K562 (cell line): ENCODE measurements around the gene TBC1D10A. TPM values are rescaled to one million over a fixed set of nuclear protein-coding genes. Genes with fewer than 3 reads are reported as not detected.

Experiments
- ATAC-seq: fragments of 200-7000 bp; cut with Tn5 transposase; 3 replicates; pipeline ENCODE4 v1.9.1; 2020; ENCODE audit warnings: moderate library complexity
- BruUV-seq: library from RNA; stranded (reverse); fragments of 400-500 nt; replicated peaks from 2 replicates; lab custom pipeline; 2021; lab: Mats Ljungman, UMichigan
- CTCF ChIA-PET: fragments of 300-600 bp; formaldehyde crosslinking; extraction: SDS; loops from one replicate; lab custom pipeline; 2021; ENCODE audit warnings: low intra/inter-chr PET ratio; lab: Yijun Ruan, JAX
- POLR2A ChIA-PET: fragments of 300-600, 350-650 bp; sonication (Branson Sonifier 250); formaldehyde crosslinking; extraction: SDS; loops from one replicate; lab custom pipeline; 2021; ENCODE audit warnings: antibody characterized with exemption, inconsistent platforms; lab: Yijun Ruan, JAX
- DNase-seq, 4 experiments: peaks; one replicate each; pipeline versions ENCODE4 v3.0.0 to v3.0.0-alpha.2; 2011 to 2018; ENCODE audit warnings: low spot score in 3 of 4, mixed read lengths in 3 of 4; ENCODE audit errors: extremely low read depth in 1 of 4
- FAIRE-seq: peaks from 2 replicates; lab custom pipeline; 2011; peaks lifted over from hg19 to GRCh38; lab: Jason Lieb, UNC
- H2AFZ ChIP-seq: 2 replicates; pipeline ENCODE4 v1.6.0; 2011; ENCODE audit warnings: low read depth, low read length, control low read depth, inconsistent platforms
- H3K27ac ChIP-seq: fragments of 200-600 bp; 3 replicates; pipeline ENCODE4 v1.8.0; 2011; ENCODE audit warnings: low read depth, mild to moderate bottlenecking, control low read depth, inconsistent platforms, low read length, moderate library complexity, mixed read lengths; ENCODE audit errors: extremely low read depth
- H3K27me3 ChIP-seq, 2 experiments: fragments of 300-600 bp in 1 of 2; 2 replicates in 1 of 2; 3 replicates in 1 of 2; pipeline versions ENCODE4 v1.6.0 to v1.8.0; 2011; ENCODE audit warnings: inconsistent platforms in 2 of 2, low read length in 2 of 2, mild to moderate bottlenecking in 1 of 2, mixed read lengths in 1 of 2, moderate library complexity in 1 of 2; ENCODE audit not compliant: control insufficient read depth in 2 of 2, insufficient read depth in 2 of 2
- H3K36me3 ChIP-seq: fragments of 300-600 bp; 3 replicates; pipeline ENCODE4 v1.8.0; 2011; ENCODE audit warnings: mild to moderate bottlenecking, low read length, inconsistent platforms; ENCODE audit not compliant: control insufficient read depth, insufficient read depth
- H3K4me1 ChIP-seq, 2 experiments: fragments of 200-600 bp in 1 of 2; replicated peaks in 1 of 2; 2 replicates in 1 of 2; 3 replicates in 1 of 2; pipeline versions ENCODE4 v1.5.1 to v1.8.0; 2011; ENCODE audit warnings: inconsistent platforms in 2 of 2, low read length in 2 of 2, mild to moderate bottlenecking in 1 of 2, mixed read lengths in 1 of 2, moderate library complexity in 1 of 2; ENCODE audit not compliant: control insufficient read depth in 2 of 2, insufficient read depth in 2 of 2
- H3K4me2 ChIP-seq: 2 replicates; pipeline ENCODE4 v1.6.1; 2011; ENCODE audit warnings: low read length, control low read depth, inconsistent platforms, mixed read lengths; ENCODE audit not compliant: insufficient read depth
- H3K4me3 ChIP-seq: fragments of 200-600 bp; sonication (generic), shearing (Covaris generic); 2 replicates; pipeline ENCODE4 v1.5.1; 2016; ENCODE audit warnings: control low read depth, inconsistent platforms
- H3K79me2 ChIP-seq: fragments of 200-600 bp; 3 replicates; pipeline ENCODE4 v1.8.0; 2011; ENCODE audit warnings: low read length, inconsistent platforms; ENCODE audit not compliant: control insufficient read depth, insufficient read depth
- H3K9ac ChIP-seq, 2 experiments: 2 replicates each; pipeline versions ENCODE4 v1.6.0 to v1.6.1; 2011; ENCODE audit warnings: low read depth in 2 of 2, low read length in 2 of 2, control low read depth in 1 of 2, inconsistent platforms in 1 of 2, mild to moderate bottlenecking in 1 of 2, mixed read lengths in 1 of 2; ENCODE audit not compliant: insufficient read depth in 1 of 2
- H3K9me1 ChIP-seq: one replicate; pipeline ENCODE4 v1.6.0; 2011; ENCODE audit warnings: inconsistent platforms, mild to moderate bottlenecking, low read length, moderate library complexity; ENCODE audit not compliant: control insufficient read depth, insufficient read depth
- H3K9me3 ChIP-seq: replicated peaks from 2 replicates; pipeline ENCODE4 v1.5.1; 2011; ENCODE audit warnings: low read depth, low read length, inconsistent platforms; ENCODE audit not compliant: control insufficient read depth, insufficient read depth
- H4K20me1 ChIP-seq: replicated peaks from 2 replicates; pipeline ENCODE4 v1.6.1; 2011; ENCODE audit warnings: low read length, inconsistent platforms, mixed read lengths; ENCODE audit not compliant: control insufficient read depth, insufficient read depth
- DPF2 ChIP-seq: fragments of 450-650 bp; IDR thresholded peaks from 2 replicates; pipeline ENCODE4 v1.6.1; 2016
- GTF2F1 ChIP-seq: IDR thresholded peaks from 2 replicates; pipeline ENCODE4 v1.6.1; 2011; ENCODE audit warnings: low read depth, low read length, improper control_type of control experiment
- HDAC6 ChIP-seq: IDR thresholded peaks from 2 replicates; pipeline ENCODE4 v1.6.1; 2012; ENCODE audit warnings: low read depth, mild to moderate bottlenecking, control low read depth, inconsistent platforms, low read length, moderate library complexity
- NEUROD1 ChIP-seq: fragments of 150-350 bp; IDR thresholded peaks from 2 replicates; pipeline ENCODE4 v1.6.1; 2014; ENCODE audit warnings: borderline replicate concordance, low read length, low read depth; ENCODE audit not compliant: partially characterized antibody
- SLC30A9 ChIP-seq: fragments of 250-450 bp; sonication (Bioruptor Pico); IDR thresholded peaks from 2 replicates; pipeline ENCODE4 v1.8.0; 2022; ENCODE audit warnings: mild to moderate bottlenecking, moderate library complexity
- STAT6 ChIP-seq: sonication (generic); formaldehyde crosslinking; IDR thresholded peaks from 2 replicates; pipeline ENCODE4 v1.8.1; 2023; ENCODE audit warnings: mild to moderate bottlenecking, missing genetic modification reagents
- ZKSCAN1 ChIP-seq: fragments of 150-350 bp; IDR thresholded peaks from 2 replicates; pipeline ENCODE4 v1.6.1; 2016; ENCODE audit warnings: low read depth, low read length
- ZNF224 ChIP-seq: sonication (generic); formaldehyde crosslinking; IDR thresholded peaks from 2 replicates; pipeline ENCODE4 v1.8.0; 2022; ENCODE audit warnings: mild to moderate bottlenecking, missing genetic modification reagents
- WGBS: fragments of 100-300 bp; shearing (Covaris generic); methylation state at CpG from one replicate; pipeline ENCODE4 v1.1.6; 2016; ENCODE audit warnings: low coverage, mixed read lengths; ENCODE audit not compliant: insufficient coverage; ENCODE audit errors: missing lambda C conversion rate; 5-methylcytosine and 5-hydroxymethylcytosine counted together
- in situ Hi-C: fragments of 300-500 bp; cut with MboI; formaldehyde crosslinking; loops from 4 replicates; pipeline ENCODE4 v1.15.0; 2018; ENCODE audit warnings: inconsistent platforms, mixed read lengths
- intact Hi-C: fragments of 100-400 bp; cut with micrococcal nuclease; formaldehyde crosslinking; loops from 2 replicates; pipeline ENCODE4 v1.14.2; 2022
- polyA plus RNA-seq, 8 experiments: library from polyadenylated mRNA; depleted of rRNA in 4 of 8; stranded (reverse) in 5 of 8; unstranded in 3 of 8; fragments of >200 nt; fragmentation: Nextera tagmentation in 2 of 8; fragmentation: Illumina TruSeq in 1 of 8; extraction: Ambion mirVana in 2 of 8; extraction: Trizol in 1 of 8; gene quantifications; 2 replicates each; pipeline versions ENCODE4 v1.2.1 to v1.2.3, GENCODE V29; 2011 to 2014; ENCODE audit warnings: inconsistent platforms in 1 of 8, missing spikeins in 1 of 8
- total RNA-seq, 7 experiments: library from RNA; depleted of rRNA in 6 of 7; stranded (reverse); fragments of >200 nt in 6 of 7; fragmentation: Illumina TruSeq in 2 of 7; extraction: Trizol in 2 of 7; gene quantifications; 2 replicates each; pipeline versions ENCODE4 v1.2.1 to v1.2.3, GENCODE V29; 2011 to 2021; ENCODE audit warnings: low replicate concordance in 1 of 7
- TF ChIP-seq, protein P1 (sequence below): fragments of 450-650 bp; formaldehyde crosslinking; IDR thresholded peaks from 2 replicates; pipeline ENCODE4 v1.4.0; 2022; ENCODE audit warnings: missing genetic modification characterization

Gene TBC1D10A
- total and polyA plus RNA-seq, 9 of the 15 experiments (the other 6 are each of a cell fraction or from before 2014, with no cell fraction given), result 0.13 to 10.4 (median 4.6) TPM

DNA sequence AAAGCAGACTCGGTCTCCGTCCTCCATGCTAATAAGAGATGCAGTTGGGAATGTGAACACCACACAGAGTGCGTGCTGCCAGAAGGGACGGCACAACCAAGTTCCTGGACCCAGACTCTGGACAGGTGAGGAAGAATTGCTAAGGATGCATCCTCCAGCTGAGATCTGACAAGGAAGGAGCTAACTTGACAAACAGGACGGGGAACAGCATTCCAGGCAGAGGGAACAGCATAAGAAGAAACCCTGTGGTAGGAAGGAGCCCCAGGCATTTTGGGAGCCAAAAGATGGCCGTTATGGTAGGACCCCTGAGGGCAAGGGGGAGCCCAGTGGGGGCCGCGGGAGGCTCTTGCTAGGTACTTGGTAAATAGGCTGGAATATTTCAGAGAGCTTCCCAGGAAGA, 66.1 kb downstream of the TBC1D10A start:
- no peak for DNase-seq
- TF ChIP-seq ZNF224 (CRISPR knock-in tag) (no peak), NEUROD1 (no peak)
- TF ChIP-seq, all 486 proteins: peak for 0
- 4% methylated on average over 5 of the region's 8 CpGs for WGBS
- no TSS peak for BruUV-seq
- H4K20me1 ChIP-seq, result no peaks in the 10 kb centered on the region
- no peaks in the 10 kb centered on the region for H3K27me3 ChIP-seq
- H3K36me3 ChIP-seq, result no peaks in the 10 kb centered on the region
- H3K9me1 ChIP-seq, result no peaks in the 10 kb centered on the region
- no peak overlapping the region for H3K4me3 ChIP-seq
- no peak for FAIRE-seq
- no peaks in the 10 kb centered on the region for H3K79me2 ChIP-seq
- H3K27ac ChIP-seq, result no peak overlapping the region
- H3K9ac ChIP-seq, result no peak overlapping the region
- H3K4me1 ChIP-seq, result peaks cover 2 to 46% of the 10 kb centered on the region in 2 experiments; a peak in 2 of 5 replicates
- intact Hi-C loops, result no loop called here
- POLR2A ChIA-PET, result interaction anchor here (0.7 to 1.6 kb wide), 4 partner anchors 24 to 627 kb away, joined by 3 to 6 read pairs (median 4); no protein-coding TSS in a partner anchor
- ATAC-seq, result no peak
- CTCF ChIA-PET, result no interaction called here
- in situ Hi-C loops, result no loop called here
- no peak overlapping the region for H2AFZ ChIP-seq
- H3K9me3 ChIP-seq, result no peaks in the 10 kb centered on the region
- no peak overlapping the region for H3K4me2 ChIP-seq

- no peaks in the 10 kb centered on the region for H3K27me3 ChIP-seq
- no peak overlapping the region for H3K27ac ChIP-seq
- ChIA-PET POLR2A (interaction anchor here (0.6 to 1.6 kb wide), 4 partner anchors 27 to 627 kb away, joined by 3 to 6 read pairs (median 4); no protein-coding TSS in a partner anchor), CTCF (no interaction called here)
- no peak overlapping the region for H2AFZ ChIP-seq
- no peaks in the 10 kb centered on the region for H3K79me2 ChIP-seq
- H3K36me3 ChIP-seq, result no peaks in the 10 kb centered on the region
- no TSS peak for BruUV-seq
- no peak overlapping the region for H3K4me2 ChIP-seq
- no peaks in the 10 kb centered on the region for H3K9me3 ChIP-seq
- WGBS, result 44% methylated on average over 4 of the region's 11 CpGs
- H3K4me3 ChIP-seq, result no peak overlapping the region
- TF ChIP-seq STAT6 (CRISPR knock-in tag) (no peak), GTF2F1 (no peak), HDAC6 (no peak), SLC30A9 (CRISPR knock-in tag) (no peak), DPF2 (no peak), ZKSCAN1 (peak; percentile 87)
- TF ChIP-seq, protein P1, sequence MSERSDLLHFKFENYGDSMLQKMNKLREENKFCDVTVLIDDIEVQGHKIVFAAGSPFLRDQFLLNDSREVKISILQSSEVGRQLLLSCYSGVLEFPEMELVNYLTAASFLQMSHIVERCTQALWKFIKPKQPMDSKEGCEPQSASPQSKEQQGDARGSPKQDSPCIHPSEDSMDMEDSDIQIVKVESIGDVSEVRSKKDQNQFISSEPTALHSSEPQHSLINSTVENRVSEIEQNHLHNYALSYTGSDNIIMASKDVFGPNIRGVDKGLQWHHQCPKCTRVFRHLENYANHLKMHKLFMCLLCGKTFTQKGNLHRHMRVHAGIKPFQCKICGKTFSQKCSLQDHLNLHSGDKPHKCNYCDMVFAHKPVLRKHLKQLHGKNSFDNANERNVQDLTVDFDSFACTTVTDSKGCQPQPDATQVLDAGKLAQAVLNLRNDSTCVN, result no peak
- no peaks in the 10 kb centered on the region for H3K9me1 ChIP-seq
- no peaks in the 10 kb centered on the region for H4K20me1 ChIP-seq
- no peak overlapping the region for H3K9ac ChIP-seq
- in situ Hi-C loops (no loop called here), intact Hi-C loops (no loop called here)
- no peak for FAIRE-seq
- peaks cover 2 to 43% of the 10 kb centered on the region in 2 experiments; a peak in 2 of 5 replicates for H3K4me1 ChIP-seq
- DNase-seq, result no peak
- ATAC-seq, result no peak
Measured at GRCh38 chr22:30260276-30260675, 66.5 kb downstream of the TBC1D10A start.
